Panc1 (cell line): ENCODE measurements around the gene TMEM141. TPM values are rescaled to one million over a fixed set of nuclear protein-coding genes. Genes with fewer than 3 reads are reported as not detected.

Experiments used
- ATAC-seq: fragments of 200-7000 bp; cut with Tn5 transposase; 2 replicates; pipeline ENCODE4 v1.9.1; 2020; ENCODE audit warnings: mild to moderate bottlenecking, moderate library complexity
- BruUV-seq: library from RNA; stranded (reverse); fragments of 400-500 nt; replicated peaks from 2 replicates; lab custom pipeline; 2021; lab: Mats Ljungman, UMichigan
- CTCF ChIA-PET: fragments of 300-600 bp; sonication (Branson Sonifier 250); formaldehyde crosslinking; loops from one replicate; lab custom pipeline; 2022; ENCODE audit warnings: antibody characterized with exemption; lab: Charles Lee
- POLR2A ChIA-PET: fragments of 300-600 bp; sonication (Branson Sonifier 250); formaldehyde crosslinking; loops from one replicate; lab custom pipeline; 2022; ENCODE audit warnings: antibody characterized with exemption; lab: Charles Lee
- DNase-seq: peaks from one replicate; pipeline ENCODE4 v3.0.0-alpha.2; 2010; ENCODE audit warnings: low read depth, low spot score
- H3K27ac ChIP-seq: 2 replicates; pipeline ENCODE4 v1.5.1; 2011; ENCODE audit warnings: mild to moderate bottlenecking, low read length, inconsistent platforms
- H3K27me3 ChIP-seq: fragments of 200-500 bp; sonication (Bioruptor generic); 2 replicates; pipeline ENCODE4 v1.6.0; 2014; ENCODE audit warnings: low read length, inconsistent platforms; ENCODE audit not compliant: control insufficient read depth, insufficient read depth
- H3K36me3 ChIP-seq: fragments of 200-500 bp; sonication (Bioruptor generic); 2 replicates; pipeline ENCODE4 v1.5.1; 2014; ENCODE audit warnings: inconsistent platforms, mild to moderate bottlenecking, low read length, moderate library complexity; ENCODE audit not compliant: control insufficient read depth, insufficient read depth
- H3K4me1 ChIP-seq: 2 replicates; pipeline ENCODE4 v1.5.1; 2011; ENCODE audit warnings: inconsistent platforms, mild to moderate bottlenecking, low read length, moderate library complexity; ENCODE audit not compliant: control insufficient read depth, insufficient read depth
- H3K4me3 ChIP-seq, 2 experiments: 2 replicates each; pipeline ENCODE4 v1.5.1; 2011 to 2012; ENCODE audit warnings: low read depth in 2 of 2, low read length in 2 of 2, mild to moderate bottlenecking in 2 of 2, inconsistent platforms in 1 of 2, moderate library complexity in 1 of 2
- H3K9me3 ChIP-seq: fragments of 200-500 bp; sonication (Bioruptor generic); 2 replicates; pipeline ENCODE4 v1.5.1; 2014; ENCODE audit warnings: low read depth, mild to moderate bottlenecking, inconsistent platforms, low read length, moderate library complexity; ENCODE audit not compliant: control insufficient read depth, insufficient read depth
- POLR2AphosphoS5 ChIP-seq: IDR thresholded peaks from 2 replicates; pipeline ENCODE4 v1.6.1; 2012; ENCODE audit warnings: mild to moderate bottlenecking, low read depth, low read length, moderate library complexity
- SIN3A ChIP-seq: IDR thresholded peaks from 2 replicates; pipeline ENCODE4 v1.6.1; 2012; ENCODE audit warnings: low read depth, mild to moderate bottlenecking, low read length, moderate library complexity, borderline replicate concordance; ENCODE audit not compliant: insufficient read depth
- TCF7L2 ChIP-seq: IDR thresholded peaks from 2 replicates; pipeline ENCODE4 v1.6.1; 2011; ENCODE audit warnings: mild to moderate bottlenecking, low read depth, low read length, inconsistent platforms
- in situ Hi-C: cut with HindIII; loops from 2 replicates; pipeline ENCODE4 v1.10.0; 2016; ENCODE audit warnings: low sequenced_read_pairs, low pct_unique_long_range_greater_than_20kb
- intact Hi-C: fragments of 100-400 bp; cut with micrococcal nuclease; formaldehyde crosslinking; loops from one replicate; pipeline ENCODE4 v1.10.0; 2022; ENCODE audit not compliant: unreplicated experiment
- total RNA-seq: library from RNA; stranded (reverse); gene quantifications from one replicate; pipeline ENCODE4 v1.2.1, GENCODE V29; 2021; ENCODE audit not compliant: unreplicated experiment
- TF ChIP-seq, protein P1 (sequence below): fragments of 450-650 bp; IDR thresholded peaks from 2 replicates; pipeline ENCODE4 v1.5.1; 2017; ENCODE audit warnings: mild to moderate bottlenecking
- TF ChIP-seq, protein P2 (sequence below), 2 experiments: IDR thresholded peaks; 2 replicates each; pipeline ENCODE4 v1.6.1; 2011 to 2012; ENCODE audit warnings: low read depth in 2 of 2, control low read depth in 1 of 2, low read length in 1 of 2, mild to moderate bottlenecking in 1 of 2, moderate library complexity in 1 of 2; ENCODE audit not compliant: insufficient read depth in 1 of 2

The TMEM141 gene
- total RNA-seq, 1 experiment from 2014 or later, result 53.5 TPM

DNA sequence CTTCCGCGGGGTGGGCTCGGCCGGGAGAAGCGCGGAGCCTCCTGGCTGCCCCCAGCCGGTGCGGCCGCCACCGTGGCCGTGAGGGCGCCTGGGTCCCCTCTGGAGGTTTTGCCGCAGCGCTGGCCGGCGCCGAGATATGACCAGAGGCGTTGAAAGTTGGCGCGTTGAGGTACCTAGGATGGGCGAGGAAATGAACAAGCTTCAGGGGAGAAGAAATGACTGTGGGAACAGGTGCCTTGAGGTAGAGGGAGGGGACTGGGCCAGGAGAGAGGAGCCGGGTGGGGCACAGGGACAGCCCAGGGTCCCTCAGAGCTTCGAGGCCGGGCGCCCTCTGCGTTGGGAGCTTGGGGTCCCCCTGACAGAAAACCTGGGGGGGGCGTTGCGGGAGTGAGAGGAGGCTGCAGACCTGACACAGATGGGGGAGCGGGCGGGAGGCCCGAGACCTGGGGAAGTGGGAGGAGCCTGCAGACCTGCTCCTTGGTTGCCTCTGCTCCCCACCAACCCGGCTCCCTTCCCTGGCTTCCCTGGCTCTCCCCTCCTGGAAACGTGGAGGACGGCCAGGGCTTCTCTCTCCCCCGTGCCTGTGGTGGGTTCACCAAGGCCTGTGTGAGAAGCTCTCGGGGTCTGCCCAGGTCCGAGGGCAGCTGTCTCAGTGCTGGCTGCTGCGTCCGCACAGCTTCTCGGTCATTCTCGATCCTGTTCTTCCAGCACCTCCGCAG lies 30.8 kb downstream of the TMEM141 start:
- no peaks in the 10 kb centered on the region for H3K4me1 ChIP-seq
- POLR2A ChIA-PET, result no interaction called here
- no peak overlapping the region for H3K27ac ChIP-seq
- DNase-seq (no peak), ATAC-seq (no peak)
- intact Hi-C loops, result no loop called here
- no TSS peak for BruUV-seq
- H3K9me3 ChIP-seq, result no peaks in the 10 kb centered on the region
- no peaks in the 10 kb centered on the region for H3K27me3 ChIP-seq
- H3K36me3 ChIP-seq, result no peaks in the 10 kb centered on the region
- TF ChIP-seq SIN3A (no peak), TCF7L2 (no peak), POLR2AphosphoS5 (no peak)
- TF ChIP-seq, protein P1, sequence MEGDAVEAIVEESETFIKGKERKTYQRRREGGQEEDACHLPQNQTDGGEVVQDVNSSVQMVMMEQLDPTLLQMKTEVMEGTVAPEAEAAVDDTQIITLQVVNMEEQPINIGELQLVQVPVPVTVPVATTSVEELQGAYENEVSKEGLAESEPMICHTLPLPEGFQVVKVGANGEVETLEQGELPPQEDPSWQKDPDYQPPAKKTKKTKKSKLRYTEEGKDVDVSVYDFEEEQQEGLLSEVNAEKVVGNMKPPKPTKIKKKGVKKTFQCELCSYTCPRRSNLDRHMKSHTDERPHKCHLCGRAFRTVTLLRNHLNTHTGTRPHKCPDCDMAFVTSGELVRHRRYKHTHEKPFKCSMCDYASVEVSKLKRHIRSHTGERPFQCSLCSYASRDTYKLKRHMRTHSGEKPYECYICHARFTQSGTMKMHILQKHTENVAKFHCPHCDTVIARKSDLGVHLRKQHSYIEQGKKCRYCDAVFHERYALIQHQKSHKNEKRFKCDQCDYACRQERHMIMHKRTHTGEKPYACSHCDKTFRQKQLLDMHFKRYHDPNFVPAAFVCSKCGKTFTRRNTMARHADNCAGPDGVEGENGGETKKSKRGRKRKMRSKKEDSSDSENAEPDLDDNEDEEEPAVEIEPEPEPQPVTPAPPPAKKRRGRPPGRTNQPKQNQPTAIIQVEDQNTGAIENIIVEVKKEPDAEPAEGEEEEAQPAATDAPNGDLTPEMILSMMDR, result no peak
- TF ChIP-seq, protein P2, sequence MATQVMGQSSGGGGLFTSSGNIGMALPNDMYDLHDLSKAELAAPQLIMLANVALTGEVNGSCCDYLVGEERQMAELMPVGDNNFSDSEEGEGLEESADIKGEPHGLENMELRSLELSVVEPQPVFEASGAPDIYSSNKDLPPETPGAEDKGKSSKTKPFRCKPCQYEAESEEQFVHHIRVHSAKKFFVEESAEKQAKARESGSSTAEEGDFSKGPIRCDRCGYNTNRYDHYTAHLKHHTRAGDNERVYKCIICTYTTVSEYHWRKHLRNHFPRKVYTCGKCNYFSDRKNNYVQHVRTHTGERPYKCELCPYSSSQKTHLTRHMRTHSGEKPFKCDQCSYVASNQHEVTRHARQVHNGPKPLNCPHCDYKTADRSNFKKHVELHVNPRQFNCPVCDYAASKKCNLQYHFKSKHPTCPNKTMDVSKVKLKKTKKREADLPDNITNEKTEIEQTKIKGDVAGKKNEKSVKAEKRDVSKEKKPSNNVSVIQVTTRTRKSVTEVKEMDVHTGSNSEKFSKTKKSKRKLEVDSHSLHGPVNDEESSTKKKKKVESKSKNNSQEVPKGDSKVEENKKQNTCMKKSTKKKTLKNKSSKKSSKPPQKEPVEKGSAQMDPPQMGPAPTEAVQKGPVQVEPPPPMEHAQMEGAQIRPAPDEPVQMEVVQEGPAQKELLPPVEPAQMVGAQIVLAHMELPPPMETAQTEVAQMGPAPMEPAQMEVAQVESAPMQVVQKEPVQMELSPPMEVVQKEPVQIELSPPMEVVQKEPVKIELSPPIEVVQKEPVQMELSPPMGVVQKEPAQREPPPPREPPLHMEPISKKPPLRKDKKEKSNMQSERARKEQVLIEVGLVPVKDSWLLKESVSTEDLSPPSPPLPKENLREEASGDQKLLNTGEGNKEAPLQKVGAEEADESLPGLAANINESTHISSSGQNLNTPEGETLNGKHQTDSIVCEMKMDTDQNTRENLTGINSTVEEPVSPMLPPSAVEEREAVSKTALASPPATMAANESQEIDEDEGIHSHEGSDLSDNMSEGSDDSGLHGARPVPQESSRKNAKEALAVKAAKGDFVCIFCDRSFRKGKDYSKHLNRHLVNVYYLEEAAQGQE (IDR thresholded peaks at IDR 0.05; ENCODE audit: insufficient read depth in 1 of 2, low read depth in 2 of 2, low read length in 1 of 2), result no peak
- CTCF ChIA-PET, result no interaction called here
- H3K4me3 ChIP-seq, result no peak overlapping the region
- in situ Hi-C loops, result no loop called here

DNA sequence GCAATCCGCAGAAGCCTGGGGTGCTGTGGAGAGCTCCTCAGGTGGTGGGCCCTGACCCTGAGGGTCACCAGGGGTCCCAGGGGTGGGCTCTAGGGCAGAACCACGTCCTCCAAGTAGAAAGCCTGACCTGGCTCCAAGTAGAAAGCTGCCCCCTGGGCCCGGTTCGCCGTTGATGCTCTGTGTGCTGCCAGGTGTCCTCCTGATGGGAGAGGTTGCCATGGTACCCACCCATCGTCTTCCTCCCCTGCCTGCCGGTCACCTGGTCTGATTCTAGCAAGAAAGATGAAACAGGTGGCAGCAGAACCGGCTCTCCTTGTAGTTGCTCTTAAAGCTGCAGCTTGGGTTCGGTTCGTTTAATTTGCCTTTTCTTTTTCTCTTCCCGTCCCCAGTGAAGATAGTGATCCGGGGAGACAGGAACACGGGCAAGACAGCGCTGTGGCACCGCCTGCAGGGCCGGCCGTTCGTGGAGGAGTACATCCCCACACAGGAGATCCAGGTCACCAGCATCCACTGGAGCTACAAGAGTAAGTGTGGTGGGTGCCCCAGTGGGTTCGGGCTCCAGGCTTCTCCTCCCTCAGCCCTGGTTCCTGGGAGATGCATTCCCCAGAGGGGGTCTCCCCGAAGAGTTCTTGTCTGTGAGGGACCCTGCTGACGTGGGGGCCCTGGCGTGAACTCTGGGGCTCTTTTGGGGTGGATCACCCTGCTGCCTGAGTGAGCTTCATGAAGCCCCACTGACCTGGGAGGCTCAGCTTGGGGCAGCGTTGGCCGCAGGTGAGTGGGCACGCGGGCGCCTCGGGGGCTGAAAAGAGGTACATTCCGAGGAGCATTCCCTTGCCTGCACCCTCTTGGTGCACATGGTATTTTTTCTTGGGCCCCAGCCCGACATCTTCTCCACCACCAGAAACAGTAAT lies 32.2 kb downstream of the TMEM141 start:
- Histone ChIP-seq H3K27ac (no peak overlapping the region), H3K4me3 (no peak overlapping the region), H3K4me1 (no peaks in the 10 kb centered on the region), H3K27me3 (no peaks in the 10 kb centered on the region), H3K36me3 (no peaks in the 10 kb centered on the region), H3K9me3 (no peaks in the 10 kb centered on the region)
- in situ Hi-C loops (no loop called here), intact Hi-C loops (no loop called here)
- TF ChIP-seq, protein P1, result no peak
- no peak for TF ChIP-seq TCF7L2
- TF ChIP-seq, protein P2 (IDR thresholded peaks at IDR 0.05; ENCODE audit: insufficient read depth in 1 of 2, low read depth in 2 of 2, low read length in 1 of 2), result no peak
- no peak for TF ChIP-seq POLR2AphosphoS5
- TF ChIP-seq SIN3A, result no peak
- no TSS peak for BruUV-seq
- ATAC-seq (no peak), DNase-seq (no peak)
- POLR2A ChIA-PET, result no interaction called here
- CTCF ChIA-PET, result no interaction called here
